Stimulated activated naive CD8-positive, alpha-beta T cell treated with anti-CD3 and anti-CD28 coated beads, Interleukin-15, amount 100 ng/mL, for 72 hours (primary cell): ENCODE measurements around the gene TACC2.
"Not testable (repeated sequence)": the region's sequence is repeated elsewhere in the genome, so short reads cannot be mapped to it uniquely, and the experiment has no call there.

Experiments used
- ATAC-seq: fragments of 150-1000 bp; cut with Tn5 transposase; 2 replicates; pipeline ENCODE4 v1.10.0; 2021; ENCODE audit warnings: mild to moderate bottlenecking, moderate library complexity
- DNase-seq, 2 donors: peaks; one replicate each; pipeline ENCODE4 v3.0.0; 2021 to 2022
- H3K27ac Mint-ChIP-seq, 2 donors: one replicate each; pipeline ENCODE4 v1.8.0; 2022; ENCODE audit warnings: mild to moderate bottlenecking in 2 of 2, mixed read lengths in 2 of 2, moderate library complexity in 2 of 2
- H3K27me3 Mint-ChIP-seq: one replicate; pipeline ENCODE4 v1.8.0; 2022; ENCODE audit warnings: mixed read lengths
- H3K4me1 Mint-ChIP-seq: one replicate; pipeline ENCODE4 v1.8.0; 2022; ENCODE audit warnings: mild to moderate bottlenecking, mixed read lengths
- H3K4me3 Mint-ChIP-seq, 2 donors: one replicate each; pipeline ENCODE4 v1.8.0; 2022; ENCODE audit warnings: mild to moderate bottlenecking in 2 of 2, mixed read lengths in 2 of 2, moderate library complexity in 1 of 2
- H3K9me3 Mint-ChIP-seq, 2 donors: one replicate each; pipeline ENCODE4 v1.8.0; 2022; ENCODE audit warnings: mixed read lengths in 2 of 2

The TACC2 gene

DNA sequence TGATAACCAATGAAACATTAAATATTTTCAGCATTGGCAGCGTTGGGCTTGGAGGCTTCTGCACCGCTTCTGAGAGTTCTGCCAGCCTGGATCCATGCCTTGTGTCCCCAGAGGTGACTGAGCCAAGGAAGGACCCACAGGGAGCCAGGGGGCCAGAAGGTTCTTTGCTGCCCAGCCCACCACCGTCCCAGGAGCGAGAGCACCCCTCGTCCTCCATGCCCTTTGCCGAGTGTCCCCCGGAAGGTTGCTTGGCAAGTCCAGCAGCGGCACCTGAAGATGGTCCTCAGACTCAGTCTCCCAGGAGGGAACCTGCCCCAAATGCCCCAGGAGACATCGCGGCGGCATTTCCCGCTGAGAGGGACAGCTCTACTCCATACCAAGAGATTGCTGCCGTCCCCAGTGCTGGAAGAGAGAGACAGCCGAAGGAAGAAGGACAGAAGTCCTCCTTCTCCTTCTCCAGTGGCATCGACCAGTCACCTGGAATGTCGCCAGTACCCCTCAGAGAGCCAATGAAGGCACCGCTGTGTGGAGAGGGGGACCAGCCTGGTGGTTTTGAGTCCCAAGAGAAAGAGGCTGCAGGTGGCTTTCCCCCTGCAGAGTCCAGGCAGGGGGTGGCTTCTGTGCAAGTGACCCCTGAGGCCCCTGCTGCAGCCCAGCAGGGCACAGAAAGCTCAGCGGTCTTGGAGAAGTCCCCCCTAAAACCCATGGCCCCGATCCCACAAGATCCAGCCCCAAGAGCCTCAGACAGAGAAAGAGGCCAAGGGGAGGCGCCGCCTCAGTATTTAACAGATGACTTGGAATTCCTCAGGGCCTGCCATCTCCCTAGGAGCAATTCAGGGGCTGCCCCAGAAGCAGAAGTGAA lies 93.9 kb downstream of the TACC2 start:
- no peaks in the 10 kb centered on the region for H3K9me3 Mint-ChIP-seq
- H3K27ac Mint-ChIP-seq, result no peak overlapping the region
- ATAC-seq (no peak), DNase-seq (no peak)
- H3K4me1 Mint-ChIP-seq, result no peaks in the 10 kb centered on the region
- H3K4me3 Mint-ChIP-seq, result no peak overlapping the region
- no peaks in the 10 kb centered on the region for H3K27me3 Mint-ChIP-seq

DNA sequence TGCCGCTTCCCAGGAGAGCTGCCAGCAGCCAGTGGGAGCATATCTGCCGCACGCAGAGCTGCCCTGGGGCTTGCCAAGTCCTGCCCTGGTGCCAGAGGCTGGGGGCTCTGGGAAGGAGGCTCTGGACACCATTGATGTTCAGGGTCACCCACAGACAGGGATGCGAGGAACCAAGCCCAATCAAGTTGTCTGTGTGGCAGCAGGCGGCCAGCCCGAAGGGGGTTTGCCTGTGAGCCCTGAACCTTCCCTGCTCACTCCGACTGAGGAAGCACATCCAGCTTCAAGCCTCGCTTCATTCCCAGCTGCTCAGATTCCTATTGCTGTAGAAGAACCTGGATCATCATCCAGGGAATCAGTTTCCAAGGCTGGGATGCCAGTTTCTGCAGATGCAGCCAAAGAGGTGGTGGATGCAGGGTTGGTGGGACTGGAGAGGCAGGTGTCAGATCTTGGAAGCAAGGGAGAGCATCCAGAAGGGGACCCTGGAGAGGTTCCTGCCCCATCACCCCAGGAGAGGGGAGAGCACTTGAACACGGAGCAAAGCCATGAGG lies 94.6 kb downstream of the TACC2 start:
- DNase-seq, result no peak
- Mint-ChIP-seq H3K27ac (no peak overlapping the region), H3K4me1 (no peaks in the 10 kb centered on the region), H3K27me3 (no peaks in the 10 kb centered on the region), H3K4me3 (no peak overlapping the region), H3K9me3 (no peaks in the 10 kb centered on the region)
- no peak for ATAC-seq

DNA sequence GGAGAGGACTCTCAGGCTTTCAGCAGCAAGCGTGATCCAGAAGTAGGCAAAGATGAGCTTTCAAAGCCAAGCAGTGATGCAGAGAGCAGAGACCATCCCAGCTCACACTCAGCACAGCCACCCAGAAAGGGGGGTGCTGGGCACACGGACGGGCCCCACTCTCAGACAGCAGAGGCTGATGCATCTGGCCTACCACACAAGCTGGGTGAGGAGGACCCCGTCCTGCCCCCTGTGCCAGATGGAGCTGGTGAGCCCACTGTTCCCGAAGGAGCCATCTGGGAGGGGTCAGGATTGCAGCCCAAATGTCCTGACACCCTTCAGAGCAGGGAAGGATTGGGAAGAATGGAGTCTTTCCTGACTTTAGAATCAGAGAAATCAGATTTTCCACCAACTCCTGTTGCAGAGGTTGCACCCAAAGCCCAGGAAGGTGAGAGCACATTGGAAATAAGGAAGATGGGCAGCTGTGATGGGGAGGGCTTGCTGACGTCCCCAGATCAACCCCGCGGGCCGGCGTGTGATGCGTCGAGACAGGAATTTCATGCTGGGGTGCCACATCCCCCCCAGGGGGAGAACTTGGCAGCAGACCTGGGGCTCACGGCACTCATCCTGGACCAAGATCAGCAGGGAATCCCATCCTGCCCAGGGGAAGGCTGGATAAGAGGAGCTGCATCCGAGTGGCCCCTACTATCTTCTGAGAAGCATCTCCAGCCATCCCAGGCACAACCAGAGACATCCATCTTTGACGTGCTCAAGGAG lies 95.5 kb downstream of the TACC2 start:
- DNase-seq (no peak), ATAC-seq (no peak)
- no peaks in the 10 kb centered on the region for H3K27me3 Mint-ChIP-seq
- no peak overlapping the region for H3K27ac Mint-ChIP-seq
- H3K4me3 Mint-ChIP-seq, result no peak overlapping the region
- H3K4me1 Mint-ChIP-seq, result no peaks in the 10 kb centered on the region
- H3K9me3 Mint-ChIP-seq, result no peaks in the 10 kb centered on the region

DNA sequence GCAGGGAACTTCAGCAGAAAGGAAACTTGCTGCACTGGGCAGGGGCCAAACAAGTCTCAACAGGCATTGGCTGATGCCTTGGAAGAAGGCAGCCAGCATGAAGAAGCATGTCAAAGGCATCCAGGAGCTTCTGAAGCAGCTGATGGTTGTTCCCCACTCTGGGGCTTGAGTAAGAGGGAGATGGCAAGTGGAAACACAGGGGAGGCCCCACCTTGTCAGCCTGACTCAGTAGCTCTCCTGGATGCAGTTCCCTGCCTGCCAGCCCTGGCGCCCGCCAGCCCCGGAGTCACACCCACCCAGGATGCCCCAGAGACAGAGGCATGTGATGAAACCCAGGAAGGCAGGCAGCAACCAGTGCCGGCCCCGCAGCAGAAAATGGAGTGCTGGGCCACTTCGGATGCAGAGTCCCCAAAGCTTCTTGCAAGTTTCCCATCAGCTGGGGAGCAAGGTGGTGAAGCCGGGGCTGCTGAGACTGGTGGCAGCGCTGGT lies 96.5 kb downstream of the TACC2 start:
- no peak overlapping the region for H3K4me3 Mint-ChIP-seq
- DNase-seq (no peak), ATAC-seq (no peak)
- H3K9me3 Mint-ChIP-seq, result no peaks in the 10 kb centered on the region
- no peak overlapping the region for H3K27ac Mint-ChIP-seq
- H3K27me3 Mint-ChIP-seq, result no peaks in the 10 kb centered on the region
- no peaks in the 10 kb centered on the region for H3K4me1 Mint-ChIP-seq

DNA sequence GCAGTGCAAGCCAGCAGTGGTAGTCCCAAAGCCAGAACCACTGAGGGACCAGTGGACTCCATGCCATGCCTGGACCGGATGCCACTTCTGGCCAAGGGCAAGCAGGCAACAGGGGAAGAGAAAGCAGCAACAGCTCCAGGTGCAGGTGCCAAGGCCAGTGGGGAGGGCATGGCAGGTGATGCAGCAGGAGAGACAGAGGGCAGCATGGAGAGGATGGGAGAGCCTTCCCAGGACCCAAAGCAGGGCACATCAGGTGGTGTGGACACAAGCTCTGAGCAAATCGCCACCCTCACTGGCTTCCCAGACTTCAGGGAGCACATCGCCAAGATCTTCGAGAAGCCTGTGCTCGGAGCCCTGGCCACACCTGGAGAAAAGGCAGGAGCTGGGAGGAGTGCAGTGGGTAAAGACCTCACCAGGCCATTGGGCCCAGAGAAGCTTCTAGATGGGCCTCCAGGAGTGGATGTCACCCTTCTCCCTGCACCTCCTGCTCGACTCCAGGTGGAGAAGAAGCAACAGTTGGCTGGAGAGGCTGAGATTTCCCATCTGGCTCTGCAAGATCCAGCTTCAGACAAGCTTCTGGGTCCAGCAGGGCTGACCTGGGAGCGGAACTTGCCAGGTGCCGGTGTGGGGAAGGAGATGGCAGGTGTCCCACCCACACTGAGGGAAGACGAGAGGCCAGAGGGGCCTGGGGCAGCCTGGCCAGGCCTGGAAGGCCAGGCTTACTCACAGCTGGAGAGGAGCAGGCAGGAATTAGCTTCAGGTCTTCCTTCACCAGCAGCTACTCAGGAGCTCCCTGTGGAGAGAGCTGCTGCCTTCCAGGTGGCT lies 97.7 kb downstream of the TACC2 start:
- H3K4me1 Mint-ChIP-seq, result no peaks in the 10 kb centered on the region
- H3K27ac Mint-ChIP-seq, result no peak overlapping the region

DNA sequence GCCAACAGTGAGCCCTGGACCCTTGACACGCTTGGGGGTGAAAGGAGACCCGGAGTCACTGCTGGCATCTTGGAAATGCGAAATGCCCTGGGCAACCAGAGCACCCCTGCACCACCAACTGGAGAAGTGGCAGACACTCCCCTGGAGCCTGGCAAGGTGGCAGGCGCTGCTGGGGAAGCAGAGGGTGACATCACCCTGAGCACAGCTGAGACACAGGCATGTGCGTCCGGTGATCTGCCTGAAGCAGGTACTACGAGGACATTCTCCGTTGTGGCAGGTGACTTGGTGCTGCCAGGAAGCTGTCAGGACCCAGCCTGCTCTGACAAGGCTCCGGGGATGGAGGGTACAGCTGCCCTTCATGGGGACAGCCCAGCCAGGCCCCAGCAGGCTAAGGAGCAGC lies 98.5 kb downstream of the TACC2 start:
- ATAC-seq (no peak), DNase-seq (no peak)
- H3K9me3 Mint-ChIP-seq, result no peaks in the 10 kb centered on the region
- no peak overlapping the region for H3K4me3 Mint-ChIP-seq
- peaks cover 3% of the 10 kb centered on the region for H3K27me3 Mint-ChIP-seq
- H3K4me1 Mint-ChIP-seq, result no peaks in the 10 kb centered on the region
- H3K27ac Mint-ChIP-seq, result no peak overlapping the region

More for the DNA sequence above, 97.7 kb downstream of the TACC2 start:
- H3K4me3 Mint-ChIP-seq, result no peak overlapping the region
- H3K27me3 Mint-ChIP-seq, result no peaks in the 10 kb centered on the region
- ATAC-seq (no peak), DNase-seq (no peak)
- no peaks in the 10 kb centered on the region for H3K9me3 Mint-ChIP-seq

DNA sequence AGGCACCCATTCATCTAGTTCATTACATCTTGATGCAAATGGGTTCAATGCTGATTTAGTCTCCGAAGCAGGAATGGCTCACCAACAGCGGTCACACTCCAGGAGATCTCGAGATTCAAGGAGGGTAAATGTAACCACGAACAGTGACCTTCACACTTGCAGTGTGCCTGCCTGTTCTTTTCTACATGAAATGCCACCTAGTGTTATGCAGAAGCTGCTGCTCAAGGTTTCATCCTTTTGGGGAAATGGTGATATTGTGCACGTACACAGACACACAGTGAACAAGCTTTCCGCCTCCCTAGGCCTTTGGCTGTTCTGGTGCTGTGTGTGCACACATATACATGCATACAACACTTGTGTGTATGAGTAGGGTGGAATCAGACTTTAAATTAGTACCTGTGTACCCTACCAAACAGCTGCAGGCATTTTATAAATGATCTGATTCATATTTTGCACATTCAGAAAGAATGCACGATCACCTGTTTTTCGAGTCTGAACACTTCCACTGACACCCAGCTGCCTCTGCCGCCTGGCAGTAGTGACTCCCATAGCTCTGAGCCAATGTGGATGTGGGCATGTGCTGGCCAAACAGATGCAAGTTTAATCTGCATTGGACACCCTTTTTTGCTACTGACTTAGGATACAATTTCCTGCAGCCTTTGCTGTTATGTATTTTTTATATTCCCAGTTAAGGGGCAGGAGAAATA lies 100.5 kb downstream of the TACC2 start:
- Mint-ChIP-seq H3K27ac (no peak overlapping the region), H3K27me3 (peaks cover 17% of the 10 kb centered on the region), H3K4me1 (no peaks in the 10 kb centered on the region), H3K9me3 (no peaks in the 10 kb centered on the region), H3K4me3 (no peak overlapping the region)
- ATAC-seq (no peak), DNase-seq (no peak)

DNA sequence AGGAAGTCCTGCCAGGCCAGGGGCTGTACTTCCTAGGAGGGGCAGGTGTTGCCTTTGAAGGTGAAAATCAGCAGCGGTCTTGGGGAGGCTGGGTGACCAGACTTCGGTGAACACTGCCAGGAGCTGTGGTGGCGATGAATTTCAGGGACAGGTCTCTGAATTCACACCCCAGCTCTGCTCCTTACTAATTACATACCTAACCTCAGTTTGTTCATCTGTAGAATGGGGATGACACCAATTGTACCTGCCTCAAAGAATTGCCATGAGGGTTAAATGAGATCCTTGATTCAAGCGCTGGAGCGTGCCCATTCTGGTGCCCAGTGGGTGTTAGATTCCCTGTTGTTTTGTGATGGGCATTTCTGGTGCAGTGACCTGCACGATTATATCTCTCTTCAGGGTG lies 102.8 kb downstream of the TACC2 start:
- Mint-ChIP-seq H3K4me1 (no peaks in the 10 kb centered on the region), H3K27ac (no peak overlapping the region), H3K4me3 (no peak overlapping the region), H3K27me3 (peaks cover 17% of the 10 kb centered on the region), H3K9me3 (no peaks in the 10 kb centered on the region)
- no peak for ATAC-seq
- no peak for DNase-seq

DNA sequence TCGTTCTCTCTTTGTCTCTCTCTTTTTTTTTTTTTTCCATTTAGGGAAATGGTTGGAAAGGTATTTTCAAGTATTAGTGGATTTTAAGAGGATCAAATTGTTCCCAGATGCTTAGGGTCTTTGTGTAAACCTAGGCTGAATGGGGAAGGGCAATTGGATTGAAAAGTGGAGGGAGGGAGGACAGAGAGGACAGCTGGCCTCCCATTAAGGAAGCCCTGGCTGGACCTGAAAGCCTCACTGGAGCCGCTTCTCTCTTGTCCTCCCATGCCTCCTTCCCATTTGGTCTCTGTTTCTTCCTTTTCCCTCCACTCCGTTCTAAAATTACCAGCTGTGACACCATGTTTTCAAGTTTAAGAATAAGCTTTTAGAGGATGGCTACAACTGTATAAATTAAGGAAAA lies 104.1 kb downstream of the TACC2 start:
- no peak overlapping the region for H3K27ac Mint-ChIP-seq
- no peaks in the 10 kb centered on the region for H3K4me1 Mint-ChIP-seq
- DNase-seq, result no peak
- no peak overlapping the region for H3K4me3 Mint-ChIP-seq
- no peak for ATAC-seq
- no peaks in the 10 kb centered on the region for H3K9me3 Mint-ChIP-seq
- H3K27me3 Mint-ChIP-seq, result peaks cover 17% of the 10 kb centered on the region

DNA sequence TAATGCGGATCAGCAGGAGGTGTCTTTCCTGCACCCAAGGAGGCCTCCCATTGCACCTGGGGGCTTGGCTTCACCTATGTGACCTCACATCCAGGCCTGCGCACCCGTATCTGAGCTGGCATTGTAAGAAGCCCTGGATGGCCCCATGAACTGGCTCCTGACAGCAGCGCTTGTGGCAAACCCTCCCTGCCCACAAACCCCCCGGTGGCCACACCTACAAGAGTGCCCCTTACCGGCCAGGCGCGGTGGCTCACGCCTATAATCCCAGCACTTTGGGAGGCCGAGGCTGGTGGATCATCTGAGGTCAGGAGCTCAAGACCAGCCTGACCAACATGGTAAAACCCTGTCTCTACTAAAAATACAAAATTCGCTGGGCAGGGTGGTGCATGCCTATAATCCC lies 107.2 kb downstream of the TACC2 start:
- H3K9me3 Mint-ChIP-seq, H3K4me1 Mint-ChIP-seq, DNase-seq, H3K27ac Mint-ChIP-seq, ATAC-seq, H3K4me3 Mint-ChIP-seq: not testable (repeated sequence)
- peaks cover 17% of the 10 kb centered on the region for H3K27me3 Mint-ChIP-seq

DNA sequence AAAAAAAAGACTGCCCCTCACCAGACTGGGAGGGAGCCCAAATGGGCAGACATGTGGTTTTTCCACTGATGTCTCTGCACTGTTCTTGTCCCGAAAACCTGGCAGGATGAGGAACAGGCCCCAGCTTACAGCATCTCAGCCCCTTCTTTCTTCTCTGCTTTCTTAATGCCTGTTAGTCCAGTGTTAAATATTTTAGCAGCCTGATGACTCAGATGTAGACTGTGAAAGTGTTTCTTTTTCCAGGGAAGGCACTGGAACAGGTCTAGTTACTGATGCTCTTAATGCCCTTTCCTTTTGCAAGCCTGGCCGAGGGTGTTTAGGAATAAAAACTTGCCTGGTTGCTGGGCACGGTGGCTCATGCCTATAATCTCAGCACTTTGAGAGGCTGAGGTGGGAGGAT lies 107.7 kb downstream of the TACC2 start:
- ATAC-seq, result no peak
- DNase-seq, result no peak
- H3K27me3 Mint-ChIP-seq, result peaks cover 17% of the 10 kb centered on the region
- no peaks in the 10 kb centered on the region for H3K4me1 Mint-ChIP-seq
- H3K4me3 Mint-ChIP-seq, result no peak overlapping the region
- no peaks in the 10 kb centered on the region for H3K9me3 Mint-ChIP-seq
- H3K27ac Mint-ChIP-seq, result no peak overlapping the region

DNA sequence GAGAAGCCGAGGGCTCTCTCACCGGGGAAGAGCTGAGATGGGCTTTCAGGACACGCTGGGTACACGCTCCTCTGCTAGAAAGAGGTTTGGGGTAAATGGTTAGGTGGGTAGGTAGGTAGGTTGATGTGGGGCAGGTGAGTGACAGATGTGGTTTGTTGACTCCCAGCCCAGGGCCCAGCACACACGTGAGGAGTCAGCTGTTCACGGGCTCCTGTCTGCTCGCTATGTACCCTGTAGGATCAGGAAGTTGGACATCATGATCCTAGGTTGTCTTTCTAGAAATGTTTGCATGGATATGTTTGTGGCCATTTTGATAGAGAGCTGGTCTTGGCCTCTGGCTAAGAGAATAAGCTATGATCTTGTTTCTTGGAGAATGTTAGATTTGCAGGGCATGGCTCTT lies 109.0 kb downstream of the TACC2 start:
- Mint-ChIP-seq H3K9me3 (no peaks in the 10 kb centered on the region), H3K4me1 (no peaks in the 10 kb centered on the region), H3K27ac (no peak overlapping the region), H3K4me3 (no peak overlapping the region), H3K27me3 (peaks cover 10% of the 10 kb centered on the region)
- DNase-seq, result no peak
- ATAC-seq, result no peak

DNA sequence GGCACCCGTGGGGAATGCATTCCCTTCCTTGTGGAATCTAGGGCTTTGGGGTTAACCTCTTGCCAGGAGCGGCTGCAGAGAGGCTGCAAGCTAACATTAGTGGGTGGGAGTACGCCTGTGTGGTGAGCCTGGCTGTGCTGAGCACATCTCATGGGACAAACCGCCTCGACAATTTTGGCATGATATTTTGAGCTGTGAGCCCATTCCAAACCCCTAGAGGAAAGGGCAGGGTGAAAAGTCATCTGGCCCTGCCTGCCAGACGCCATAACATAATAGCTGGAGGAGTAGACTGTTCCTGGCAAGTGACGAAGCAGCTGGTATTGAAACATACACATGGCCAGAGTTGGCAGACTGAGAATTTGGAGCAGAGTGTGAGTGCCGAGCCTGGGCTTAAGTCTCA lies 110.0 kb downstream of the TACC2 start:
- no peak for ATAC-seq
- H3K27me3 Mint-ChIP-seq, result peaks cover 6% of the 10 kb centered on the region

DNA sequence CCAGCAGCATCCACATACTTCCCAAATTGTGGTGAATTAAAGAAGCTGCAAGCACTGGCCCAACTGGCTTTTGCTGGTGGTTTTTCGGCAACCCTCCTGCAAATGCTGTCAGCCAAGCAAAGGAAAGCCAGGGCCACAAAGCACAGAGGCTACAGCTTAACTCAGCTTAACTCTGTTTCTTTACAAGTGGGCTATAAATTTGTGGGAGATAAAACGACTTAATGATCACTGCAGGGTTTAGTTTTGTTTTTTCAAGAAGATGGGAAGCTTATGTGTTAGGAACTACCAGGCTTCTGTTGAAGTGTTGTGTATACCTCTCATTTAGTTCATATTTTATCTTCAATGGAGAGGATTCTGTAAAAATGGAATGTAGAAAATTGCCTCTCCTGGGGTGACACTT lies 110.6 kb downstream of the TACC2 start:
- H3K4me1 Mint-ChIP-seq, result no peaks in the 10 kb centered on the region
- DNase-seq (no peak), ATAC-seq (no peak)
- peaks cover 6% of the 10 kb centered on the region for H3K27me3 Mint-ChIP-seq
- H3K9me3 Mint-ChIP-seq, result no peaks in the 10 kb centered on the region
- H3K27ac Mint-ChIP-seq, result no peak overlapping the region
- no peak overlapping the region for H3K4me3 Mint-ChIP-seq

More for the DNA sequence above, 110.0 kb downstream of the TACC2 start:
- no peak for DNase-seq
- Mint-ChIP-seq H3K4me3 (no peak overlapping the region), H3K27ac (no peak overlapping the region), H3K4me1 (no peaks in the 10 kb centered on the region), H3K9me3 (no peaks in the 10 kb centered on the region)
